HCT116 (cell line): Measurements from ENCODE around the gene F2RL1.

Source experiments
- ZBTB33 ChIP-seq: IDR thresholded peaks from 2 replicates; pipeline ENCODE4 v1.6.1; 2011; ENCODE audit warnings: mild to moderate bottlenecking, low read length, moderate library complexity; ENCODE audit not compliant: insufficient replicate concordance; ENCODE audit errors: extremely low read depth
- TF ChIP-seq, protein P1 (sequence below), 3 experiments: fragments of 200-600 bp in 1 of 3; sonication (generic) in 1 of 3; IDR thresholded peaks in 2 of 3; conservative IDR thresholded peaks in 1 of 3; 2 replicates each; pipeline ENCODE4 v1.5.1; 2012 to 2017; ENCODE audit warnings: low read depth in 2 of 3, low read length in 2 of 3, antibody characterized with exemption in 1 of 3, borderline replicate concordance in 1 of 3, control low read depth in 1 of 3, mild to moderate bottlenecking in 1 of 3, mixed read lengths in 1 of 3, mixed run types in 1 of 3, moderate library complexity in 1 of 3; ENCODE audit not compliant: insufficient read depth in 1 of 3

DNA sequence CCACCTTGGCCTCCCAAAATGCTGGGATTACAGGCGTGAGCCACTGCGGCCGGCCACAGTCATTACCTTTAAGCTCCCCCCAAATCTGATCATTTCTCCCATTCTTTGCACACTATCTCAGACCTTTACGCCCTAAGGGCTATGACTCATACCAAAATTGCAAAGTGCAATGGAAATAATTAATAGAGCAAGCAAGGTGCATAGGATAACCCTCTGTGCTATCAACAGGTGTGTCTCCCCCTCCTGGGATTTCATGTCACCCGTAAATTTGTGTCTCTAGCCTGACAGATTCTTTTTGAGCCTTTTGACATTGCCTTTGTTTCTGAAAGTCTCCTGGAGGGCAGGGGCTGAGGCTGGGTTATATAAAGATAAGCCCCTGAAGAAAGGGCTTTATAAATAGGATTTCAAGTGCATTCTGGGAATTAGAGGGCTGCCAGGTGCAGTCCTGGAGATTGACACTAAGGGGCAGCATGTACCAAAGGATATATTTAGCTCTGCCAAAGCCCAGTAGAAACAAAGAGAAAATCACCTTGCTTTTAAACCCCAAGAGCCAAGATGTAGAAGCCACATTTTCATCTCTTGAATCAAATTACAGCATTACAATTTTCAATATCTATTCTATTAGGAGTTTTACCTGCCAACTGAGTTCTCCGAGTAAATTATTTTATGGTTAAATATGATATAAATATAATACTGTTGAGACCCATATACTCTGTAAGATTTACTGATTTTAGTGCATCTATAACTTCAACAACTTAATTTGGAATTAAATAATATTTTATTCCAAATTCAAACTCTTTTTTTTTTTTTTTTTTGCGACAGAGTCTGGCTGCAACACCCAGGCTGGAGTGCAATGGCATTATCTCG is 49.2 kb downstream of the F2RL1 start:
- TF ChIP-seq ZBTB33, result no peak
- TF ChIP-seq, protein P1, sequence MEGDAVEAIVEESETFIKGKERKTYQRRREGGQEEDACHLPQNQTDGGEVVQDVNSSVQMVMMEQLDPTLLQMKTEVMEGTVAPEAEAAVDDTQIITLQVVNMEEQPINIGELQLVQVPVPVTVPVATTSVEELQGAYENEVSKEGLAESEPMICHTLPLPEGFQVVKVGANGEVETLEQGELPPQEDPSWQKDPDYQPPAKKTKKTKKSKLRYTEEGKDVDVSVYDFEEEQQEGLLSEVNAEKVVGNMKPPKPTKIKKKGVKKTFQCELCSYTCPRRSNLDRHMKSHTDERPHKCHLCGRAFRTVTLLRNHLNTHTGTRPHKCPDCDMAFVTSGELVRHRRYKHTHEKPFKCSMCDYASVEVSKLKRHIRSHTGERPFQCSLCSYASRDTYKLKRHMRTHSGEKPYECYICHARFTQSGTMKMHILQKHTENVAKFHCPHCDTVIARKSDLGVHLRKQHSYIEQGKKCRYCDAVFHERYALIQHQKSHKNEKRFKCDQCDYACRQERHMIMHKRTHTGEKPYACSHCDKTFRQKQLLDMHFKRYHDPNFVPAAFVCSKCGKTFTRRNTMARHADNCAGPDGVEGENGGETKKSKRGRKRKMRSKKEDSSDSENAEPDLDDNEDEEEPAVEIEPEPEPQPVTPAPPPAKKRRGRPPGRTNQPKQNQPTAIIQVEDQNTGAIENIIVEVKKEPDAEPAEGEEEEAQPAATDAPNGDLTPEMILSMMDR (IDR thresholded peaks at IDR 0.05 in 2 of 3, conservative IDR thresholded peaks at IDR 0.05 in 1 of 3; ENCODE audit: borderline replicate concordance in 1 of 3, insufficient read depth in 1 of 3, low read depth in 2 of 3, low read length in 2 of 3), result peak; percentile 78 to 88 (median 82)
